Fibroblast of skin of left biceps (primary cell): ENCODE data around the gene TMEM125.

Experiments used
- DNase-seq, 2 experiments: peaks; one replicate each; pipeline ENCODE4 v3.0.0-alpha.2; 2013; ENCODE audit warnings: low read depth in 2 of 2

TMEM125 gene

GRCh38 chr1:43311521-43311920 is 41.7 kb downstream of the TMEM125 start:
- DNase-seq, result no peak

- no peak for DNase-seq
Measured at GRCh38 chr1:43312212-43312623, 42.4 kb downstream of the TMEM125 start.

DNA sequence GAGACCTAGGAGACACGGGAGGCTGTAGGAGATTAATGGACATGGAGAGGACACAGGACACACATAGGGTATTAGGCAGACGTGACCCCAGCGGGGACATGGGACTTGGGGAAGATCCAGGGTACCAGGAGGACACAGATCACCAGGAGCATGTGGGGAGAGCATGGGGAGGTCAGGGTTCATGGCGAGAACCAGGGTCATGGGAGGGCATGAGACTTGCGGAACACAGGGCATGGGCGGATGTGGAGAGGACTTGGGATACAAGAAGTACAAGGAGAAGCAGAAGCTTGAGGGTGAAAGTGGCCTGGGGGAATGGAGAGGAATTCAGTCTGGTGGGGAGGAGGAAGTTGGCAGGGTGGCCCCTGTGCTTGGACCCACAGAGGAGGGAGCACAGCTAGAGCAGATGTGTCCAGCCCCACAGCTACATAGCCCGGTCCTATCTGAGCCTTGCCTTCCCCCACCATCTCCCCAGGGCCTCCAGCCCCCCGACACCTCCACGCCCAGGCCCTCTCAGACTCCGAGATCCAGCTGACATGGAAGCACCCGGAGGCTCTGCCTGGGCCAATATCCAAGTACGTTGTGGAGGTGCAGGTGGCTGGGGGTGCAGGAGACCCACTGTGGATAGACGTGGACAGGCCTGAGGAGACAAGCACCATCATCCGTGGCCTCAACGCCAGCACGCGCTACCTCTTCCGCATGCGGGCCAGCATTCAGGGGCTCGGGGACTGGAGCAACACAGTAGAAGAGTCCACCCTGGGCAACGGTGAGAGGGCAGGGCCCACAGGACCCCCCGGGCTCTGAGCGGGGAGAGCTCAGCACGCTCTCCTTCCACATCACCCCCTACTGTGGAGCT is 43.1 kb downstream of the TMEM125 start:
- no peak for DNase-seq

- no peak for DNase-seq
Measured at GRCh38 chr1:43313771-43314170, 44.0 kb downstream of the TMEM125 start.

GRCh38 chr1:43314233-43314632 is 44.5 kb downstream of the TMEM125 start:
- DNase-seq, result no peak

GRCh38 chr1:43315481-43315880 is 45.7 kb downstream of the TMEM125 start:
- no peak for DNase-seq

GRCh38 chr1:43315963-43316737 is 46.4 kb downstream of the TMEM125 start:
- no peak for DNase-seq

DNA sequence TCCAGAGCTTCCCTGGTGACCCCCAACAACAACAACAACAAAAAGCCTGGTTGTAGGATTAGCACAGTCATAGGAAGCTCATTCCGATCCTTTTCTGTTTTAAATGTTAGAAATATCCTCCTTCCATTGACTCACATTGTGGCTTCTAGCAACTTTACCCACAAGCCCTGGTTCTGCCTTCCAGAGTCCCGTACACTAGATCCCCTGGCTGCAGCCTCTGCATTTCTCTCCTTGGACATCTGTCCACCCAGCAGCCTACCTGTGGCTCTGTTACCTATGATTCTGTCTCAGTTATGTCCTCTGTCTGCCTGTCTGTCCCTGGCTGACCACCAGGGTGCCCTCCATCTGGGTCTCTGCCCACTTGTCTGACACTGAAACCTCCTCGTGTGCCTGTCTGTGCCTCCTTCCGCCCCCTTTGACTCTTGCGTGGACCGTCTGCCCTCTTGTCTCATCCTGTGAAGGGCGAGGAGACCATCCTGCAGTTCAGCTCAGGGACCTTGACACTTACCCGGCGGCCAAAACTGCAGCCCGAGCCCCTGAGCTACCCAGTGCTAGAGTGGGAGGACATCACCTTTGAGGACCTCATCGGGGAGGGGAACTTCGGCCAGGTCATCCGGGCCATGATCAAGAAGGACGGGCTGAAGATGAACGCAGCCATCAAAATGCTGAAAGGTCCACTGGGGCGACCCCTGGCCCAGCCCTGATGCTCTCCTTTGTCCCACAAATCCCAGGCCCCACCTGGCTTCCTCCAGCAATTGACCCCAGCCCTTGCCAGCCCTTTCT is 47.1 kb downstream of the TMEM125 start:
- DNase-seq, result no peak

GRCh38 chr1:43317817-43318471 is 48.2 kb downstream of the TMEM125 start:
- no peak for DNase-seq

DNA sequence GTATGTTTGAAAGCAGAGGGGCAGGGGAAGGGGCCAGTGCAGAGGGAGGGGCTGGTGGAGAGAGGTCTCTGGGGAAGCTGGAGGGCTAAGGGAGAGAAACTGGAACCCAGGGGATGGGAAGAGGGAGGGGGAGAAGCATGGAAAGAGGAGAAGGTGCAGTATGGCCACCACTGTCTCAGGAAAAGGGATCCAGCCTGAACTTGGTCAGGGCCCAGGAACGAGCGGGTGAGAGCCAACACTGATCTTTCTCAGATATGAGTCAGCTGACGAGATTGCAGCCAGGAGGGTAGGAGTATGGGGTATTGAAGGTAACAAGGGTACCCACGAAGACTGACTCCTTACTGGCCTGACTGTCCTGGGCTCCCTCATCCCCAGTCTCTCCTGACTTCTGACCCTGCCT is 49.0 kb downstream of the TMEM125 start:
- no peak for DNase-seq

DNA sequence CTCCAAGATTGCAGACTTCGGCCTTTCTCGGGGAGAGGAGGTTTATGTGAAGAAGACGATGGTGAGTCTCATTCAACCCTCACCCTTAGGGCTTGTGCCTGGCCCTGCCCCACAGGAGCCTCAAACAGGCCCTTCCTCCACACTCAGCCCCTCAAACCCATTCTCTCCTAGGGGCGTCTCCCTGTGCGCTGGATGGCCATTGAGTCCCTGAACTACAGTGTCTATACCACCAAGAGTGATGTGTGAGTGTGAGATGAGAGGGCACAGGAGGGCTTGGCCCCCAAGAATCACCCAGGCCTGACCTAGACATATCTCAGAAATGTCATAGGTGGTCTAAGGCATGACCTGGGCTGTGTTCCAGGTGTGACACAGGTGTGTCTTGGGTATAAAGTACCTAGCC is 49.5 kb downstream of the TMEM125 start:
- no peak for DNase-seq

DNA sequence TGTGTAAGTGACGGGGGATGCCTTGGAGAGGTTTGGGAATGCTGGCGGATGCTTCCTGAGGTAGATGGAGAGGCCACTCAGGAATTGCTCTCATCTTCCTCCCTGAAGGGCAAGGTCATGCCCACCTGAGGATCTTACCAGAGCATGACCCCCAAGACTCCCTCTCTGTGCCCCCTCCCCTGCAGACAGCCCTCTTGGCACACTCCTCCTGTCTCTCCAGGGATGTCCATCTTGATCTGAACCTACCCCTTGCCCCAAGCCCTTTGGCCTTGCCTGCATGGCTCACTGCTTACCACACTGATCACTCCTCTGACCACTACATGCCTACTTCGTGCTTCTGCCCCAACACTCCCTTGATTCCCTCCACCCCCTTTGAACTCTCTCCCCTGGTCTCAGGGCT is 50.0 kb downstream of the TMEM125 start:
- no peak for DNase-seq

DNA sequence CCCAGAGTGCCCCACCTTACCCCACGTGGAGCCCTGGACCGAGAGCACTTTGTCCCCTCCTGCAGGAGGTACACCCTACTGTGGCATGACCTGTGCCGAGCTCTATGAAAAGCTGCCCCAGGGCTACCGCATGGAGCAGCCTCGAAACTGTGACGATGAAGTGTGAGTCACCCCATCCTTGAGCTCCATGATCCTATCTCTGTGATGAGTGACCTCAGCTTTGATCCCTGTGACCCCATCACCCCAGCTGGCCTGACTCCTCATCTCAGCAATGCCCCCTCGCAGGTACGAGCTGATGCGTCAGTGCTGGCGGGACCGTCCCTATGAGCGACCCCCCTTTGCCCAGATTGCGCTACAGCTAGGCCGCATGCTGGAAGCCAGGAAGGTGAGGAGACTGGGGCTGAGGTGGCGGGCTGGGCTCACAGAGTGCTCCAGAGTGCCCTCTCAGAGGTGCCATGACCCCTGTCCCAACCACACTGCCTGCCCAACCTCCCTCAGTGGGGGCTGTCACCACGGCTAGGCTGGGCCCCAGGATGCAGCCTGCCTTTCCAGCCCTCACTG is 51.6 kb downstream of the TMEM125 start:
- no peak for DNase-seq

GRCh38 chr1:43322506-43322905 is 52.7 kb downstream of the TMEM125 start:
- DNase-seq, result no peak
